Prostate gland (tissue), 2 donors: Measurements from ENCODE around the gene VPS18.

Experiments used
- POLR2A ChIP-seq: fragments of 450-650 bp; IDR thresholded peaks from one replicate; pipeline ENCODE4 v1.6.1; 2016; ENCODE audit warnings: antibody characterized with exemption, mild to moderate bottlenecking
- POLR2AphosphoS5 ChIP-seq: sonication (generic); formaldehyde crosslinking; IDR thresholded peaks from one replicate; pipeline ENCODE4 v1.6.1; 2017; ENCODE audit warnings: antibody characterized with exemption
- TF ChIP-seq, protein P1 (sequence below), 4 experiments: fragments of 200-600 bp in 2 of 4; fragments of 450-650 bp in 2 of 4; sonication (generic) in 2 of 4; IDR thresholded peaks; 1 replicate in 3 of 4; 2 replicates in 1 of 4; pipeline ENCODE4 v1.5.1; 2016 to 2019; ENCODE audit warnings: antibody characterized with exemption in 4 of 4, mild to moderate bottlenecking in 2 of 4, moderate library complexity in 2 of 4

DNA sequence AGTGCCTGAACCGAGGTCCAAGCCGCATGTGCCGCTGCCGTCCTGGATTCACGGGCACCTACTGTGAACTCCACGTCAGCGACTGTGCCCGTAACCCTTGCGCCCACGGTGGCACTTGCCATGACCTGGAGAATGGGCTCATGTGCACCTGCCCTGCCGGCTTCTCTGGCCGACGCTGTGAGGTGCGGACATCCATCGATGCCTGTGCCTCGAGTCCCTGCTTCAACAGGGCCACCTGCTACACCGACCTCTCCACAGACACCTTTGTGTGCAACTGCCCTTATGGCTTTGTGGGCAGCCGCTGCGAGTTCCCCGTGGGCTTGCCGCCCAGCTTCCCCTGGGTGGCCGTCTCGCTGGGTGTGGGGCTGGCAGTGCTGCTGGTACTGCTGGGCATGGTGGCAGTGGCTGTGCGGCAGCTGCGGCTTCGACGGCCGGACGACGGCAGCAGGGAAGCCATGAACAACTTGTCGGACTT is 42.0 kb downstream of the VPS18 start:
- TF ChIP-seq, protein P1, sequence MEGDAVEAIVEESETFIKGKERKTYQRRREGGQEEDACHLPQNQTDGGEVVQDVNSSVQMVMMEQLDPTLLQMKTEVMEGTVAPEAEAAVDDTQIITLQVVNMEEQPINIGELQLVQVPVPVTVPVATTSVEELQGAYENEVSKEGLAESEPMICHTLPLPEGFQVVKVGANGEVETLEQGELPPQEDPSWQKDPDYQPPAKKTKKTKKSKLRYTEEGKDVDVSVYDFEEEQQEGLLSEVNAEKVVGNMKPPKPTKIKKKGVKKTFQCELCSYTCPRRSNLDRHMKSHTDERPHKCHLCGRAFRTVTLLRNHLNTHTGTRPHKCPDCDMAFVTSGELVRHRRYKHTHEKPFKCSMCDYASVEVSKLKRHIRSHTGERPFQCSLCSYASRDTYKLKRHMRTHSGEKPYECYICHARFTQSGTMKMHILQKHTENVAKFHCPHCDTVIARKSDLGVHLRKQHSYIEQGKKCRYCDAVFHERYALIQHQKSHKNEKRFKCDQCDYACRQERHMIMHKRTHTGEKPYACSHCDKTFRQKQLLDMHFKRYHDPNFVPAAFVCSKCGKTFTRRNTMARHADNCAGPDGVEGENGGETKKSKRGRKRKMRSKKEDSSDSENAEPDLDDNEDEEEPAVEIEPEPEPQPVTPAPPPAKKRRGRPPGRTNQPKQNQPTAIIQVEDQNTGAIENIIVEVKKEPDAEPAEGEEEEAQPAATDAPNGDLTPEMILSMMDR (IDR thresholded peaks at IDR 0.05): no peak
- no peak for TF ChIP-seq POLR2A
- TF ChIP-seq POLR2AphosphoS5: no peak
